Kidney tubule cell (primary cell): Measurements from ENCODE around the gene RANBP9.
A peak's percentile ranks its signal among the peaks of the same experiment; 100 is the strongest.

Experiments used
- DNase-seq: peaks from one replicate; pipeline ENCODE4 v3.0.0-alpha.2; 2018; ENCODE audit warnings: low spot score

The RANBP9 gene

DNA sequence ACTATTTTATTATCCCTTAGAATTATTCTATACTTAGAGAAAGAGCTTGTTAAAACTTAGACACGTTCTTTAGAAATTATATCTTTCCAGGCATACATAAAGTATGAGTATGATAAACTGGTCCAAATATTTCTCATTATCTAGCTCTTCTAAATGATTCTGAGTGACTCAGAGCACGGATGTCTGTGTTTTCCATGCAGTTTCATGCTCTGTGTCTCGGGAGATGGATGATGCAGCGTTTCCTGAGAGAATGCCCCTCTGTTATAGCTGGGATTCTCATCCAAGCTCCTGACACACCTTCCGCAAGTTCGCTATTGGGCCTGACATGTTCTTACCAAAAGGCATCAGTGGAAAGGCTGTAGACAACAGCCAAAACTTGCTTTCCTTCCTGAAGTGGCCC, 117.9 kb downstream of the RANBP9 start:
- no peak for DNase-seq

DNA sequence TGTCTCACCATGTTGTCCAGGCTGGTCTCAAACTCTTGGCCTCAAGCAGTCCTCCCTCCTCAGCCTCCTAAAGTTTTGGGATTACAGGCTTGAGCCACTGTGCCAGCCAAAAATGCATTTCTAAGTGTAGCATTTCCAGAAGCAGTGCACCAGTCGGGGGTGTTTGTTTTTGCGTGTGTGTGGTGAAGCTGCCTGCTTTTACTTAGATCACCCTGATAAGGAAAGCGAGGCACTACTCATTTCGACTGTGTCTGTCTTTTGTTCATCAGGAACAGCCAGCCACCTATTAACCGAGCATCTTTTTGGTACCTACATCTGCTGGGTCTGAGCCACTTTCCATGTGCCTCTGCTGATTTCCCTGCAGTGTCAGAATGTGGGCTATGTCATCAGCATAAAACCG, 118.5 kb downstream of the RANBP9 start:
- DNase-seq = no peak

DNA sequence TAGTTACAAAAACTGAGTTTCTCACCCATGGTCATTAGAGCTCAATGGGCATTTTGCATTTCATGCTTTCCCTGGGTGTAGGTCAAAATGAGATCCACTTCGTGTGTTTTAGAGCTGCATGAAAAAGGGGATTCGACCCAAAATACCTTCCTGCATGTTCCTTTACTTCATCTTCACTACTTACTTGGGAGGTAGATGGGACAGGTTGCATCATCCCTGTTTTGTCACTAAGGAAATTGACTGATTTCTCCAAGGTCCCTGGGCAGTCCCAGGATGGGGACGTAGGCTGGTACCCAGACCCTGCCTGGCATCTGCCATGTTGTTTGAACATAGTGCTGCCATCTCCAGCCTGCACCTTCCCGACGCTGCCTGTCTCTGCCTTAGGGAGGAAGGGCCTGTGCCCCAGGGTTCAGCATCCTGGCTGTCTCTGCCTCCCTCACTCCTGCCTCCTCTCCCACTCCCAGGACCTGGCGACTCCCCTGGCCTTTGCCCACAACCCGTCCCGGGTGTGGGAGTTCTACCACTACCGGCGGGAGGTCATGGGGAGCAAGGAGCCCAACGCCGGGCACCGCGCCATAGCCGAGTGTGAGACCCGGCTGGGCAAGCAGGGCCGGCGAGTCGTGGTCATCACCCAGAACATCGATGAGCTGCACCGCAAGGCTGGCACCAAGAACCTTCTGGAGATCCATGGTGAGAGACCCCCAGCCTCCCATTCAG, 120.3 kb downstream of the RANBP9 start:
- DNase-seq = no peak

DNA sequence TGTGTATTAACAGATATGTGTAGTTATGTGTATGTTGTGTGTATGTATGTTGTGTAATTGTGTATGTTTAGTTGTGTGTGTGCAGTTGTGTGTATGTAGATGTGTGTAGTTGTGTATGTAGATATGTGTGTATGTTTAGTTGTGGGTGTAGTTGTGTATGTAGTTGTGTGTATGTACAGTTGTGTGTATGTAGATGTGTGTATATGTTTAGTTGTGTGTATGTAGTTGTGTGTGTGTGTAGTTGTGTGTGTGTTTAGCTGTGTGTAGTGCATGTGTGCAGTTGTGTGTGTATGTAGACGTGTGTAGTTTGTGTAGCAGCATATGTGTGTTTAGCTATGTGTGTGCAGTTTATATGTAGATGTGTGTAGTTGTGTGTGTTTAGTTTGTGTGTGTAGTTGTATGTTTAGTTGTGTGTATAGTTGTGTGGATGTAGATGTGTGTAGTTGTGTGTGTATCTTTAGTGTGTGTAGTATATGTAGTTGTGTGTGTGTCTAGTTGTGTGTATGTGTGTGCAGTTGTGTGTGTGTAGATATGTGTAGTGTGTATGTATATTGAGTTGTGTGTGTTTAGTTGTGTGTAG, 121.0 kb downstream of the RANBP9 start:
- DNase-seq = no peak

DNA sequence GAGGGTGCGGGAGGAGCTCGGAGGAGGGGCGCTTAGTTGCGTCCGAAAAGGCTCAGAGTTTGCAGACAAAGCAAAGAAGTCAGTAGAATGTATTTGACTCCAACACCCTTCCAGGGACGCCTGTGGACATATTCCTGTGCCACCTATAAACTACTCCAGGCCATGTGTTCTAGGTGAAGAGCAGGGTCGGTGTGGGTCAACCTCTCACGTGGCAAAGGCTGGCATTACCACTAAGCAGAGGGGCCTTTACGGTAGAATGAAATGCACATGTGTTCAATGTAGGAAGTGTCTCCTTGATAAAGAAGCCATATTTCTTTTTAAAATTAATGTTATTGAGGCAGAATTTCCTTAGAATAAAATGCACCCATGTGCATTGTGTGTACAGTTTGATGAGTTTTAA, 121.8 kb downstream of the RANBP9 start:
- DNase-seq = no peak

DNA sequence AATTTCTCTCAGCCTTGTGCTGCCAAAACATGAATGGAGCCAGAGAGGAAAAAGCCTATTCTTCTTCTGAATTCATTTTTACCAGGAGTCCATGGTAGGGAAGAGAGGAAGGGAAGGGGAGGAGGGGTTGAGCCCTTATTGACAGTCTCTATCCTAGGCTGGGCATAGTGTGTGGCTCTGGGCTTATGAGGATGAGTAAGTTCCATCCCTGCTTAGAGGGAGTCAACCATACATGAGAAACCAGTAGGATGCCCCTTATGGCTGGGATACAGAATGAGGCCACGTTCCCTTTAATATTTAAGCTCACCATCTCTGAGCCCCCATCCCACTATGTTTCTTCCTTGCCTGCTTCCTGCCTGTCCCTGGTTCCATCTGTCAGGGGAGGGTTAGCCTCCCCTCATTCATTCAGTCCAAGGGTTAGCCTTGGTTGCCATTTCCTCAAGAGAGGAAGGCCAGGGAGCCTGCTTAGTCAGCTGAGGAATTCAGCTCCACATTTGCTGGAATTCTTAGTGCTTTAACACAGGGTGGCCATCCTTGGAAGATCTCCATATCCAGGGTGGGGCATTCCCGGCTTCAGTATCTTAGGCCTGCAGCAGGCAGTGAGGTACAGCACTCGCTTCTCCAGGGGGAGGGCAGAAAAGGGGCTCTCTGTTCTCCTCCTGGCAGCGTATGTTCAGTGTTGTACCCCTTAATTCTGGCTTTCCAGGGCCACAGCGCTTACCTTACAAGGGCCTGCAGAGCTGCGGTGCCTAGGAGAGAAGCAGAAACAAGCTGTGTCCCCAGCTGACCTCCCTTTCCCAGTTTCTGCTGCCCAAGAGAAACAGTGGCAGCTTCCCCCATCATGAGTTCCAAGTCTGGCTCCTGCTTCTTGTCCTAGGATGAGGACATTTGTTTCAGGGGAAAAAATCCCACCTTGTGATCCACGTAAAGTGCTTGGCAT, 124.8 kb downstream of the RANBP9 start:
- peak; percentile 7 for DNase-seq

DNA sequence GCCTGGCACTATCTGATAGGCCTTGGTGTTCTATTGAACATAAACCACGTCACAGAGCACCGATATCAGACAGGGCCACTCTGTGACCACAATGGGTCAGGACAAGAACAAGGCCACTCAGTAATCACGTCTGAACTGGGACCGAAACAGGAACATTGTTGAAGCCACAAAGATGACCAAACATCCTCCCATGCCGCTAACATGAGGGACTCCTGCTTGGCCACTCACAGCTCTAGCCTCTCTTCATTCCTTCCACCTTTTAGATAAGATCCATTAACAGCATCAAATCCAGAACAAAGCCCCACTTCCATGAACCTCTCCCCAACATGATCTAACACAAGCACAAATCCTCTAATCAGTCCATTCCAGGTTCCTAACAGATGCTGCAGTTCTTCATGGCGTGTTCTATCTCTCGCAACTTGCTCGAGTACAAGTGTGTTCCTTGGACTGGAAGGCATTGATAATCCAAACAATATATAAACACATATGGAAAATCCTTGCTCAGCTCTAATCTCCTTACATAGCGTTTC, 129.9 kb downstream of the RANBP9 start:
- DNase-seq = no peak

DNA sequence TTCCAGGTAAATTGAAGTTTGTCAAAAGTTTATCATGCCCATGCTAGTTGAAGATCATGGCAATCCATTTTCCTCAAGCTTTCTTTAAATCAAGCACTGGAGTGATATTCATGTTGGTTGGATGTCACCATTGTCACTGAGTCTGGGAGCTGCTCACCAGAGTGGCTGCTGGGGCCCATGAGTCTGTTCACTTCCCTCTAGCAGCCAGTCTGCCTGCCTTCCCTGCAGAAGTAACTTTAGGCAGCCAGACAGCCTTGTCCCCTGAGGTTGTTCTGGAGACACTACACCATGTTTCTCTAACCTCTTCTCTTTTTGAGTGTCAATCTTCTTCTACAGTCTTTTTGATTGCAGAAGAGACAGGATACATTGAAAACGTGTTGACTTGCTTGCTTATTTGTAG, 131.7 kb downstream of the RANBP9 start:
- DNase-seq = no peak

DNA sequence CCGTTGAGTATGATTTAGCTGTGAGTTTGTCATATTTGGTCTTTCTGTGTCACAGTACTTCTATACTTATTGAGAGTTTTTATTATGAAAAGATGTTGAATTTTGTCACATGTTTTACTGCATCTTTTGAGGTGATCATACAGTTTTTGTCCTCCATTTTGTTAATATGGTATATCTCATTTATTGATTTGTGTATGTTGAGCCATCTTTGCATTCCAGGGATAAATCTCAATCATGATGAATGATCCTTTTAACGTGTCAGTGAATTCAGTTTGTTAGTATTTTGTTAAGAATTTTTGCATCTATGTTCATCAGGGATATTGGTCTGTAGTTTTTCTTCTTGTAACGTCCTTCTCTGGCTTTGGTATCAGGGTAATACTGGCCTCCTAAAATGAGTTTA, 133.7 kb downstream of the RANBP9 start:
- DNase-seq = no peak

DNA sequence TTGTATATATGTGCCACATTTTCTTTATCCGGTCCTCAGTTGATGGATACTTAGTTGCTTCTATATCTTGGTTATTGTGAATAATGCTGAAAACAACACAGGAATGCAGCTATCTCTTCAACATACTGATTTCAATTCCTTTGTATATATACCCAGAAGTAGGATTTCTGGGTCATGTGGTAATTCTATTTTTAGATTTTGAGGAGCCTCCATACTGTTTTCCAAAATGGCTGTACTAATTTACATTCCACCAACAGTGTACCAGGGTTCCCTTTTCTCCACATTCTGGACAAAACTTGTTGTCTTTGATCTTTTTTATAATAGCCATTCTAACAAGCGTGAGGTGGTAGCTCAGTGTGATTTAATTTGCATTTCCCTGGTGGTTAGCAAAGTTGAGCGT, 135.6 kb downstream of the RANBP9 start:
- no peak for DNase-seq

DNA sequence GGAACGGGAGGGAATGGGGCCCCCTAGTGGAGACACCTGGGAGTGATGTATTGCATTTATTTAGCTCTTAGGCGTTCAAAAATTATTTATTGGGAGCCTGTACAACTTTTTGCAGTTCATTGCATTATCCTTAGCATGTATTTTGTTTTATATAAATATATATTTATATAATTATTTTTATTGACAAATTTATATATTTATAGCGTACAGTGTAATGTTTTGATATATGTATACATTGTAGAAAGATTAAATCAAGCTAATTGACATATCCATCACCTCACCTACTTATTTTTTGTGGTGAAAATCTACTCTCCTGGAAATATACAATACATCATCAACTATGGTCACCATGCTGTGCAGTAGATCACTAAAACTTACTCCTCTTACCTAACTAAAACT, 136.3 kb downstream of the RANBP9 start:
- DNase-seq = no peak

DNA sequence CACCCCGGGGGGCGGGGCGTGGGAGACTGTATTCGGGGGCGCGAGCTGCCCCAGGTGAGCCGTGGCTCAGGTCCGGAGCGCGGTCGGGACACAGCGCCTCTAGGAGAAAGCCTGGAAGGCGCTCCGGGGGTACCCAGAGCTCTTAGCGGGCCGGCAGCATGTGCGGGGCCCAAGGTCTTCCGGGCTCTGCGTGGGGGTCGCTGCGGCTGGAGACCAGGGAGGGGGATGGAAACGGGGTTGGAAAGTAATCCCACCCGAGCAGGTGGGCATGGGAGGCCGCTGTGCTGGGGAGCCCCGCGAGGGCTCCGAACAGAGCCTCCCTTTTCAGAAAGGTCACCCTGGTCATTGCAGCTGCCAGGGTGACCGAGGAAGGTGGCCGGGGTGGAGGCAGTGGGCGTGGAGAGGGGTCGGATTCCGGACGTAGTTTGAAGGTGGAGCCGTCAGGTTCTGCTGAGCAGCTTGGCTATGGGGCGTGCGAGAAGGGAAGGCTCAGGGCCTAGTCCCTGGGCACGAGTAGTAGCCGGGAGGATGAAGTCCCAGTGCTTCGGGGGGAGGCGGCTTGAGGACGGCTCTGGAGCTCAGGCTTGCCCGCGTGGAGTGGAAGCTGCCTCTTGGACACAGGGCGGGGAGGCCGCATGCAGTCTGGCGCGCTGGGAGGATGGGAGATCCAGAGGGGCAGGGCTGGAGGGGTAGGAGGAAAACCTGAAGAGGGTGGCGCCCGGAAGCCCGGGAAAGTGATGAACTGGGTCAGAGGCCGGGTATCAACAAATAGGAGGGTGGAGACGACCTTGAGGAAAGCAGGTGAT, 136.9 kb downstream of the RANBP9 start, which contains the start of gene SIRT5:
SIRT5 (plus strand) TSS at position 31 of the 806 bp plus-strand sequence. CDS start 9,510 bp downstream, outside the sequence.
- peak; percentile 89 for DNase-seq

DNA sequence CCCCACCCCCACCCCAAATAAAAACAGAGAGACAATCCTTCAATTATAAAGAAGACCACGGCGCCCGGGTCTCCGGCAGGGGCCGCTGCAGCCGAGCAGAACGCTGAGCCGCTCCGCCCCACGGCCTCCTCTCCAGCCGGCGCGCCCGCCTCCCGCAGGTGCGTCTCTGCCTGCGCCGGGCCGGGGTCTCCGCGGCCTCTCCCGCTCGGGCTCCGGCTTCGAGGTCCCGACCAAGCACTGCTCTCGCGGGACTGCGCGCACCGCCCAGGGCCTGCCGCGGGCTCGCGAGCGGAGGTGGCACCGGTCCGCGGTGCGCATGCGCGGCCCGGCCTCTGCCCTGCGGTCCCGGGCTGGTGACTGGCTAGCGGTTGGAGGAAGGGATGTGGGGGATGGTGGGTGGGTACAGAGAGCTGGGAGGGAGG, 137.5 kb downstream of the RANBP9 start:
- peak; percentile 95 for DNase-seq

DNA sequence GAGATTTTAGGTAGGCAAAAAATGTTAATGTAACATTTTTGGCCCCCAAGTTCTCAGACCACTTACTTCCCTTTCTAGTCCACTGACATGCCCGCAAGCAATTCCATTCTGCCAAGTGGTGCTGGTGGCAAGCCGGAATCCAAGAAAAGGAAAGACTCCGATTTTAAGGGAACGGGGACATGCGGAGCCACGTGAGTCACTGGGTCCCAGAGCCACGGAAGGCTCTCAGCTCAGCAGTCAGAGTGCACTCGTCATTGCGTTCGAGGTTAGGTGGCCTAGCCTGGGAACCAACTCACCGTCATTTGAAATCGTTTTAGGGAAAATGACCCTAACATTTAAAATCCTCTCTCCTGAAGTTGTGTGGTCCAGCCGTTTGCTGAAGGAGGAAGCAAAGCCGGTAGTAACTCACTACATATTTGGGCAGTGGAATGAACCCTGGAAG, 137.9 kb downstream of the RANBP9 start:
- peak; percentile 71 for DNase-seq

DNA sequence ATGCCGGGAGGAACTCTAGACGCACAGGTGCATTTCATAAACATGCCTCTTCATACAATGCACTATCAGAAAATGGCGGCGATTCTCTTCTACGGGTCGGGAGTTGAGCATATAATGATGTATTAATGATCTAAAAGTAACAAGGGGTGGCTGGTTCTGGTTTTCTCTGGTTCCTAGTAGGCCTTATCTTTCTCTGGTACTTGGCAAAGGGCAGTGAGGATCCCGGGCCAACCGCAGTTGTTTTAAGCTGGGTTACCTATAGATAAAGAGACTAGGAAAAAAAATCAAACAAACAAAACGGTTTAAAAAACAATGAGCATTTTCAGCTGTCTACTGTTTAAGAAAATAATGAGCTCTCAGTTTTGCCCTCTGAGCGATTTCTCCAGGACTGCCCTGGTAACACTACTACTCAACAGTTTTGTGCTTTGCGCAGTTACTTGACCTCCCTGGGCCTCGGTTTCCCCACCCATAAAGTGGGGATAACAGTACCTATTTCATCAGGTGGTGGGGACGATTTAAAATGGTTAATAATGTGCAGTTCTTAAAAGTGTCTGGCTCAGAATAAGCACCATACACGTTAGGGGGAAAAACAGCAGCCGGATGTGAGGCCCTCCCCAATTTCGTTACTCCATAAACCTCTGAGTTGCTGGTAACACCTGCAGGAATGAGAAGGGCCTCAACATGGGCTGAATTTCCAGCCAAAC, 138.5 kb downstream of the RANBP9 start:
- no peak for DNase-seq

DNA sequence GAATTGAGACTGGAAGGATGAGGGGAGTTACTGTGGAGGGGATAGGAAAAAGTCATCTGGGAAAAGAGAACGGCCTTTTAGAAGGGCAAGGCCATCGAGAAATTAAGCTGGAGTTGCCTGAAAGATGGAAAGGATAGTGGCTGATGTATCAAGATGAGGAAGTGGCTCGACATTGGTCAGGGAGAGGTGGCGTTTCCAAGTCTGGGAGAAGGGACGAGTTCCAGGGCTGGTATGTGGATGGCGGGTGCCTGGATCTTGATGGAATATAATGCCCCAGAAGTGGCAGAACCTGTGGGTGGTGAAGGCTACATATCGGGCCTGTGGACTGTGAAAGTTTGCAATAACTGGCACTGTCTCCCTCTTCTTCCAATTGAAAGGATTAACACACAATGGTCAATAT, 139.4 kb downstream of the RANBP9 start:
- DNase-seq = no peak
